Activated T-helper 1 cell treated with anti-CD3 and anti-CD28 coated beads, Interleukin-2, amount 50 U/mL, for 16 hours (primary cell): ENCODE results near the gene PPP2R2B.

Experiments
- DNase-seq, 2 donors: peaks; one replicate each; pipeline ENCODE4 v3.0.0-alpha.2; 2020; ENCODE audit warnings: low read depth in 1 of 2, low spot score in 1 of 2

The PPP2R2B gene

DNA sequence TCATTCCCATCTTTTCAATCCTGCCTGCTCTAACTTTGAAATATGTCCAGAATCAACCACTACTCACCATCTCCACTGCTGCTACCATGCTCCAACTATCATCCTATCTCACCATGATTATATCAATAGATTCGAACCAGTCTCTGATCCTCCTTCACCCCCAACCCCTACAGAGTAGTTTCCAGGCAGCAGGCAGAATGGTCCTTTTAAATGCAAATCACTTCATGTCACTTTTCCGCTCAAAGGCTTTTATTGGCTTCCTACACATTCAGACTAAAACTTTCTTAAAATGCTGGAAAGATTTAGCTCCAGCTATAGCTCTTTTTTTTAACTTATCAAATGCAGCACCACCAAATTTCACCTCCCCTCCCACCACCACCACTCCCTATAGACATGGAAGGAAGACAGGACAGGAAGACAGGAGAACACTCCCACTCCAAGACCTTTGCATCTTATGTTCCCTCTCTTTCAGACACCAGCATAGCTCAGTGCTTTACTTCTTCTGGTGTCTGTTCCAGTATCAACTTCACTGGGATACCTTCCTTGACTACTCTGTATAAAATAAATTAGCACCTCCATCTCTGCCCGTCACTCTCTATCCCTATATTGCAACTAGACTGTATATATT lies 9.9 kb upstream of the PPP2R2B start:
- no peak for DNase-seq

- no peak for DNase-seq
These were observed 5.6 kb upstream of the PPP2R2B start for GRCh38 chr5:146884066-146884626.

- DNase-seq: no peak
These were observed 5.0 kb upstream of the PPP2R2B start for GRCh38 chr5:146883511-146883910.

DNA sequence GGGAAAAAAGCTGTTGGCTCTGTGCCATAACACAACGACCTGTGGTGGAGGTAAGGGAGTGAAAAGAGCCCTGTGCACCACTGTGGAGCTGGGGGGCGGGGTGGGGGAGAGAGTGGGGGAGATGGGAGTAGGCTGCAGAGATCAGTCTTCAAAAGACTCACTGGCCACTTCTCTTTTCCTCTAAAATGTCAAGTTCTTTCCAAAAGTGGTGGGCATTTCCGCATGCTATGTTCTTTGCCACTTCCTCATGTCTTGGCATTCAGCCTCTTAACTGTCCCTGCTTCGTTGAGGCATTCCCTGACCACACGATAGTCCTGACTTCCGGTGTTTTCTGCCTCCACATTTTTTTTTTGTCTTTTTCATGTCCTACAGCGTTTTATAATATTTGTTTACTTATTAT lies 2.4 kb upstream of the PPP2R2B start:
- DNase-seq: no peak

DNA sequence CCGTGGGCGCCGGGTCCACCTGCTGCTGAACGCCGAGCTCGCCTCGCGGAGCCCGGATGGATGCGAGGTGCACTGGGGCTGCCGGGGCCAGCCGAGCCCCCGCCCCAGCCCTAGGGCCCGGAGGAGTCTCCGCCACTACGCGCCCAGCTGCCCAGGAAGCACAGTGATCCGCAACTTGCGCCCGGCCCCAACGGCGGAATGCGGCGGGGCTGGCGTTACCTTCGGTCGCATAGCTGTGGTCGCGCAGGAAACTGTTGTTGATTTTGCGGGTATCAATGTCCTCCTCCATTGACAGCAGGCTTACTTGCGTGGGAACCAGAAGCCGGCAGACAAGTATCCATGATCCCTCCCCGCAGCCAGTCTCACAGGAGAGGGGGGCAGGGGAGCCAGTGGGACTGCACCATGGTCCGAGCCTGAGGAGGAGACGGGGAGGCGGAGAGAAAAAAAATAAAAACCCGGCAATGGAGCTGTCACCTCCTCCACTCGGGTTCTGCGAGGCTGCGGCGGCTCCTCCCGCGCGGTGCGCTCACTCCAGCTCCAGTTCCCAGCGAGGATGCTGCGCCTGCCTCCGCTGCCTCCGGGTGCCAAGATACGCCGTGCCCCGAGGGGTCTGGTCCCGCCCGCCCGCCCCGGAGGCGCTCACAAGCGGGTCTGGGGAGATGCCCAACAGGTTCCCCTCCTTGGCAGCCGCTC lies 628 bp downstream of the PPP2R2B start:
- DNase-seq: no peak

GRCh38 chr5:146877178-146877681 lies 1.3 kb downstream of the PPP2R2B start:
- DNase-seq: no peak

DNA sequence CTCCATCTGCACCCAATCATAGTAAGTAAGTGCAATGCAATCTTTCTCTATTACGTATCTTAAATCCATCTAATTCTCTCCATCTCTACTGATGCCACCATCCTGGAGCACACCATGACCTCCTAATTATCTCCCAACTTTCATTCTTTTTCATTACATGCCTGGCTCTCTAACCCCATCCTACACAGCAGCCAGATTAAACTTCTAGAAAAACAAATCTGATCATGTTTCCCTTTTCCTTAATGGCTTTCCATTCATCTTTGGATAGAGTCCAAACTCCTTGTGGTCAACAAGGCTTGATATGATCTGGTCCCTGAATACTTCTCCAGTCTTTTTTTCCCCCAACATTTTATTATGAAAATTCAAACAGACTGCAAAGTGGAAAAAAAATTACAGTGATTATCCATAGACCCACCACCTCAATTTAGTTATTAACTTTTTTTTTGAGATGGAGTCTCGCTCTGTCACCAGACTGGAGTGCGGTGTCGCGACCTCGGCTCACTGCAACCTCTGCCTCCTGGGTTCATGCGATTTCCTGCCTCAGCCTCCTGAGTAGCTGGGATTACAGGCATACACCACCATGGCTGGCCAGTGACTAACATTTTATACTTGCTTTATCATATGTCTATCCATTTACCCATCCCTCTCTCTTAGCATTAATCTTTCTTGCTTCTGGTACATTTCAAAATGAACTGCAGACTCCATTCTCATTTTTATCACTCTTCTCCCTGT lies 5.2 kb downstream of the PPP2R2B start:
- DNase-seq: no peak

GRCh38 chr5:146872188-146872587 lies 6.4 kb downstream of the PPP2R2B start:
- no peak for DNase-seq

DNA sequence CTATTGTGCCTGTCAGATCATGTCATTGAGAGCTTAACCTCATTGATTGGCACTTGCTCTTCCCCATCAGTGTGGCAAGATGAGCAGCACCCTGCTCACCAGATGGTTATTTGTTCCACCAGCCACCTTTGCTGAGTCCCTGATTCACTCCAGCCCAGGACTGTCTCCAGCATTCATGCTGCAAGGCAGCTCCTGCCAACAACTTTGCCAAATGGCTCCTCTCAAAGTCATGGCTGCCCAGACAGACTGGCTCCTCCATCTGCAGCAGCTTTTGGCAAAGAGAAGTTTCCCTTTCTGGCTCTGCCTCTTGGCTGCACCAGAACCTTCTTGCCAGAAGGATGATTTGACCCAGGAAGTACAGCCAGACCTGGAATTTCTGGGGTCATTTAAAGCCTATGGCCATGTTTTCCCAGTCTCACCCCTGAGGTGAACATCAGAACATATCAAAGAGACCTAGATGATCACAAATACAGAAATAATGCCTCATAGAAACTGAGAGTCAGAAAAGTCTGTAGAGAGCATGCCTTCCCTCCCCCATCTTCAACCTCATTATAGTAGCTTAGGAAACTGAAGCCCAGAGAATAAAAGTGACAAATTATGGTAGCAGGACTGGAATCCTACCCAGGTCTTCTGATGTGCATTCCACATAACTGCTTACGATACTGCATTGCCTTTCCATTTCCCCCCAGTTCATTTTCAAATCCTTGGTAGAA lies 10.4 kb downstream of the PPP2R2B start:
- no peak for DNase-seq

- no peak for DNase-seq
These were observed 12.3 kb downstream of the PPP2R2B start for GRCh38 chr5:146866263-146866662.

DNA sequence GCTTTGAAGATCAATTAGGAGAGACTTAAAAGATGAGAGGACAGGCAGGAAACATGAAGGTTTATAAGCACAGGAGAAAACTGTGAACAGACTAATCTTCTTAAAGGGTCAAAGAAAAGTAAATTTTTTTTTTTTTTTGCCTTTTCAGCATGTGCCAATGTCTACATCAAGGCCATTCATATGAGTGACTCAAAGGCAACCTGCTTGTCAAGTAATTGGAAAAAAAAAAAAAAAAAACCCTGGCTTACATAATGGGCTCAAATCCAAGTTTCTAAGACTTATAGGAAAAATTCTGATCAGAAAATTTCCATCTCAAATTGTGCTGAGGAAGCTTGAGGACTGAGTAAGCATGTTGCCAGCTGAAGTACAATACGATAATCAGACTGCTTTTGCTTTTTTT lies 15.9 kb downstream of the PPP2R2B start:
- no peak for DNase-seq

GRCh38 chr5:146860213-146860893 lies 18.2 kb downstream of the PPP2R2B start:
- no peak for DNase-seq

DNA sequence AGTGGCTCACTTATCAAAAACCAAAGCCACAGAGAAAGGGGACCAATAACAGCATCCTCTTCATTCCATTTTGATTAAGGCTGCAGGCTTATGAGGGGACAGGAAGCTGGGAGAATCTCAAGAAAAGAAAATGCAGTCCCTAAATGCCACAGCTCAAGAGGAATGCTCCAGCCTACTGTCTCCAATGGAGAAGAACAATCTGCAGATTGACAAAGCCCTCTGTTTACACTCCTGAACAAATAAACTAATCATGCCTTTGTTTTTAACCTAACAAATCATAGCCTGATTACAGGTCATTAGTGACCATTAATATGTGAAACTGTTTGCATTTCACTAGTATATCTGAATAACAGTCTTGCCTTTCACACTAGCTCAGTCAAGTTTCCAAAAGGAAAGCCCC lies 26.5 kb downstream of the PPP2R2B start:
- DNase-seq: no peak

- no peak for DNase-seq
These were observed 27.4 kb downstream of the PPP2R2B start for GRCh38 chr5:146851133-146851532.

GRCh38 chr5:146849694-146850303 lies 28.8 kb downstream of the PPP2R2B start:
- DNase-seq: no peak

- no peak for DNase-seq
These were observed 30.4 kb downstream of the PPP2R2B start for GRCh38 chr5:146848133-146848532.

- DNase-seq: no peak
These were observed 38.5 kb downstream of the PPP2R2B start for GRCh38 chr5:146840016-146840415.

- no peak for DNase-seq
These were observed 42.2 kb downstream of the PPP2R2B start for GRCh38 chr5:146836226-146836842.

DNA sequence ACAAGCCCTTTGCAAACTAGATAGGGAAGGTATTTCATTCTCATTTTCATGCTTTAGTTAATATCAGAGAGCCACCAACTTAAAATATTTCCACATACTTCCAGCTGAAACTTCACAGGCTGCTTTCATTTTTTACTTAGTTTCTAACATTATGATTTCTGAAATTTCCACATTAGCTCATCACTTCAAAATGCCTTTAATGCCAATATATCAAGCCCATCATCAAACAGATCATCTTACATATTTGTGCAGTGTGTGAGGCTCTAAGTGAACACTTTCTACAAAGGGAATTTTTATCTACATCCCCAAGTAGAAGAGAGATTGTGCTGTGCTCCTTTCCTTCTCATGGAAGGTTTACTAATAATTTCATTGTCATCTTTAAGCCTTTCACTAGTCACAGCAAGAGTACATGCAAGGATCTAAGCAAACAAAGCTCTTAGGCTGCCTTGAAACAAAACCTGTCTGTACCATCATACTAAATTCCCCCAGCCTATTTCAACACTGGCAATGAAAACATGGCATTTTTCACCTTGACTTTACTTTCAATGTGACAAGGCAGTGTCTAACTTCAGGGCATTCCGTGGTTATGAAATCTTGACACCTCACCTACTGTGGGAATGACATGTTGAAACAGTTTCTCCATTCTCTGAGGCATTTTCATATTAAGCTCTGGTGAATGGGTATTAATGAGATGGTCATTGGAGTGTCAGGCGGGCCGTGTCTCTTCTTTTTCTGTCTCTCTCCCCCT lies 45.4 kb downstream of the PPP2R2B start:
- no peak for DNase-seq
